Spleen (tissue), 11 donors: ENCODE measurements around the gene AP2A1. TPM values are rescaled to one million over a fixed set of nuclear protein-coding genes. Genes with fewer than 3 reads are reported as not detected.

Experiments used
- DNase-seq: peaks from one replicate; pipeline ENCODE4 v3.0.0-alpha.2; 2020
- H3K27ac ChIP-seq, 8 donors: fragments of 200-600 bp; sonication (generic) in 7 of 8; 1 replicate in 4 of 8; 2 replicates in 4 of 8; pipeline versions ENCODE4 v1.5.0 to v1.8.0; 2016 to 2021; ENCODE audit warnings: inconsistent platforms in 4 of 8, mild to moderate bottlenecking in 4 of 8, moderate library complexity in 1 of 8
- H3K27me3 ChIP-seq, 7 donors: fragments of 200-600 bp; sonication (generic) in 6 of 7; replicated peaks in 1 of 7; 1 replicate in 4 of 7; 2 replicates in 3 of 7; pipeline versions ENCODE4 v1.5.0 to v1.8.0; 2016 to 2021; ENCODE audit warnings: inconsistent platforms in 3 of 7, mild to moderate bottlenecking in 1 of 7
- H3K36me3 ChIP-seq, 6 donors: fragments of 200-600 bp; sonication (generic) in 5 of 6; 1 replicate in 4 of 6; 2 replicates in 2 of 6; pipeline versions ENCODE4 v1.5.0 to v1.8.0; 2016 to 2021; ENCODE audit warnings: inconsistent platforms in 2 of 6
- H3K4me1 ChIP-seq, 6 donors: fragments of 200-600 bp; sonication (generic) in 5 of 6; 1 replicate in 3 of 6; 2 replicates in 3 of 6; pipeline versions ENCODE4 v1.5.0 to v1.8.0; 2016 to 2021; ENCODE audit warnings: inconsistent platforms in 3 of 6
- H3K4me3 ChIP-seq, 8 donors: fragments of 200-600 bp; sonication (generic) in 7 of 8; 1 replicate in 4 of 8; 2 replicates in 4 of 8; pipeline versions ENCODE4 v1.5.0 to v1.8.0; 2016 to 2021; ENCODE audit warnings: inconsistent platforms in 4 of 8, mild to moderate bottlenecking in 4 of 8, moderate library complexity in 2 of 8
- H3K9me3 ChIP-seq, 8 donors: fragments of 200-600 bp; sonication (generic) in 7 of 8; 1 replicate in 4 of 8; 2 replicates in 4 of 8; pipeline versions ENCODE4 v1.5.0 to v1.8.0; 2016 to 2021; ENCODE audit warnings: inconsistent platforms in 4 of 8
- CTCF ChIP-seq, 11 experiments: fragments of 200-600 bp in 7 of 11; fragments of 450-650 bp in 4 of 11; sonication (generic) in 4 of 11; IDR thresholded peaks in 8 of 11; conservative IDR thresholded peaks in 3 of 11; 1 replicate in 7 of 11; 2 replicates in 4 of 11; pipeline versions ENCODE4 v1.4.0 to v1.8.0; 2016 to 2021; ENCODE audit warnings: antibody characterized with exemption in 11 of 11, inconsistent platforms in 4 of 11, mild to moderate bottlenecking in 1 of 11
- POLR2A ChIP-seq, 3 donors: fragments of 450-650 bp; IDR thresholded peaks; one replicate each; pipeline ENCODE4 v1.5.1; 2017; ENCODE audit warnings: antibody characterized with exemption in 3 of 3, mild to moderate bottlenecking in 1 of 3
- POLR2AphosphoS5 ChIP-seq, 3 donors: sonication (generic); formaldehyde crosslinking; IDR thresholded peaks; one replicate each; pipeline ENCODE4 v1.5.1; 2017; ENCODE audit warnings: antibody characterized with exemption in 3 of 3
- WGBS, 5 donors: extraction: QIAGEN DNeasy Blood & Tissue Kit in 3 of 5; methylation state at CpG; one replicate each; pipeline versions ENCODE4 v1.1.5 to v1.1.7; 2013 to 2018; 5-methylcytosine and 5-hydroxymethylcytosine counted together
- intact Hi-C: fragments of 100-400 bp; cut with DNase I; formaldehyde crosslinking; loops from one replicate; pipeline ENCODE4 v1.15.0; 2023; ENCODE audit warnings: low total_unique reads
- polyA plus RNA-seq, 3 donors: library from polyadenylated mRNA; stranded (reverse); fragments of 200-250 nt; gene quantifications; one replicate each; pipeline ENCODE4 v1.2.1, GENCODE V29; 2013
- total RNA-seq, 7 donors: library from RNA; depleted of rRNA in 3 of 7; stranded (reverse); fragments of >200 nt in 3 of 7; fragmentation: NEBNext Ultra II Directional in 4 of 7; extraction: Animal tissue kit (Norgen Biotek cat#: 25700) in 4 of 7; gene quantifications; one replicate each; pipeline versions ENCODE4 v1.1.0 to v1.2.1, GENCODE V29; 2016 to 2021
- donor health status: healthy with polysubstance abuse.
- donor health status: DM: no; HTN: no; CAD: no; lungs with moderate emphysema.
- donor health status: DM: no; HTN: no; CAD: no.
- donor health status: Bipolar disorder and iron deficiency.
- donor health status: healthy.
- donor health status: DM: no; HTN: no; CAD: no.
- donor health status: DM: yes; HTN: yes; CAD: no.

Gene AP2A1
- total and polyA plus RNA-seq, 10 donors, result 18.1 to 108 (median 89.1) TPM

- no peak for DNase-seq
- Histone ChIP-seq H3K9me3 (no peaks in the 10 kb centered on the region), H3K4me3 (no peak overlapping the region), H3K36me3 (peaks cover 2 to 69% (median 50%) of the 10 kb centered on the region in 6 donors), H3K27me3 (no peaks in the 10 kb centered on the region), H3K27ac (peak overlapping the region in 2 of 8 donors; percentile 89 to 92), H3K4me1 (peaks cover 6 to 46% (median 27%) of the 10 kb centered on the region in 6 donors)
- intact Hi-C loops, result no loop called here
- TF ChIP-seq CTCF (IDR thresholded peaks at IDR 0.05 in 8 of 11, conservative IDR thresholded peaks at IDR 0.05 in 3 of 11), result no peak
- TF ChIP-seq POLR2A (IDR thresholded peaks at IDR 0.05), result no peak
- no peak for TF ChIP-seq POLR2AphosphoS5 (IDR thresholded peaks at IDR 0.05)
- 89 to 95% (median 89%) methylated on average over 17 to 20 of the region's 20 CpGs for WGBS, 5 donors
Observed at GRCh38 chr19:49805822-49806619, 39.2 kb downstream of the AP2A1 start.

GRCh38 chr19:49806620-49806959 is 39.8 kb downstream of the AP2A1 start:
- DNase-seq, result no peak
- Histone ChIP-seq H3K4me3 (no peak overlapping the region), H3K9me3 (no peaks in the 10 kb centered on the region), H3K36me3 (peaks cover 2 to 63% (median 44%) of the 10 kb centered on the region in 6 donors), H3K27ac (peak overlapping the region in 3 of 8 donors; percentile 86 to 92 (median 89)), H3K27me3 (no peaks in the 10 kb centered on the region), H3K4me1 (peaks cover 6 to 50% (median 27%) of the 10 kb centered on the region in 6 donors)
- TF ChIP-seq POLR2AphosphoS5 (IDR thresholded peaks at IDR 0.05), result no peak
- TF ChIP-seq POLR2A (IDR thresholded peaks at IDR 0.05), result no peak
- TF ChIP-seq CTCF (IDR thresholded peaks at IDR 0.05 in 8 of 11, conservative IDR thresholded peaks at IDR 0.05 in 3 of 11), result no peak
- WGBS, 5 donors, result 89 to 95% (median 93%) methylated on average over 8 of the region's 8 CpGs
- intact Hi-C loops, result no loop called here

- TF ChIP-seq CTCF (IDR thresholded peaks at IDR 0.05 in 8 of 11, conservative IDR thresholded peaks at IDR 0.05 in 3 of 11), result no peak
- TF ChIP-seq POLR2AphosphoS5 (IDR thresholded peaks at IDR 0.05), result peak; percentile 10 to 39 (median 29)
- TF ChIP-seq POLR2A (IDR thresholded peaks at IDR 0.05), result no peak
- WGBS, 5 donors, result 55 to 81% (median 70%) methylated on average over 15 to 18 of the region's 18 CpGs
- no peaks in the 10 kb centered on the region for H3K27me3 ChIP-seq
- DNase-seq, result no peak
- H3K9me3 ChIP-seq, result no peaks in the 10 kb centered on the region
- H3K4me3 ChIP-seq, result no peak overlapping the region
- intact Hi-C loops, result no loop called here
- H3K36me3 ChIP-seq, result peaks cover 2 to 56% (median 37%) of the 10 kb centered on the region in 6 donors
- peaks cover 6 to 54% (median 30%) of the 10 kb centered on the region in 6 donors for H3K4me1 ChIP-seq
- peak overlapping the region in 6 of 8 donors; percentile 27 to 92 (median 84) for H3K27ac ChIP-seq
Observed at GRCh38 chr19:49807058-49807903, 40.5 kb downstream of the AP2A1 start.
